ENCODE measurements around the gene IFNLR1.

IFNLR1 gene

DNA sequence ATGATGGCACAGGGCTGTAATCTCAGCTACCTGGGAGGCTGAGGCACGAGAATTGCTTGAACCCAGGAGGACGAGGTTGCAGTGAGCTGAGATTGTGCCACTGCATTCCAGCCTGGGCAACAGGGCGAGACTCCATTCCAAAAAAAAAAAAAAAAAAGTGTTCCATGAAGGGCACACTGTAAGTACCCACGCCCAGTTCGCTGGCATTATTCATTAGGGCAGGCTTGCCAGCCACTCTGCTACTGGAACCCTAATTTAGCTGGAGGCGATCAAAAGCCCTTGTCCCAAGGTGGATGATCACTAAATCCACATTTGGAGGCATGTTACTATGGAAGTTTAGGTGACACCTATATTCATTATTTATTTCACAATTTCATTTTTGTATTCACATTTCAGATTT lies 5.0 kb downstream of the IFNLR1 start:
- DNase-seq, result no peak
- intact Hi-C loops (cut with DNase I), result no loop called here

GRCh38 chr1:24181619-24182018 lies 5.5 kb downstream of the IFNLR1 start:
- no peak for DNase-seq
- intact Hi-C loops (cut with DNase I), result no loop called here

GRCh38 chr1:24180676-24181075 lies 6.4 kb downstream of the IFNLR1 start:
- intact Hi-C loops (cut with DNase I), result no loop called here
- no peak for DNase-seq

DNA sequence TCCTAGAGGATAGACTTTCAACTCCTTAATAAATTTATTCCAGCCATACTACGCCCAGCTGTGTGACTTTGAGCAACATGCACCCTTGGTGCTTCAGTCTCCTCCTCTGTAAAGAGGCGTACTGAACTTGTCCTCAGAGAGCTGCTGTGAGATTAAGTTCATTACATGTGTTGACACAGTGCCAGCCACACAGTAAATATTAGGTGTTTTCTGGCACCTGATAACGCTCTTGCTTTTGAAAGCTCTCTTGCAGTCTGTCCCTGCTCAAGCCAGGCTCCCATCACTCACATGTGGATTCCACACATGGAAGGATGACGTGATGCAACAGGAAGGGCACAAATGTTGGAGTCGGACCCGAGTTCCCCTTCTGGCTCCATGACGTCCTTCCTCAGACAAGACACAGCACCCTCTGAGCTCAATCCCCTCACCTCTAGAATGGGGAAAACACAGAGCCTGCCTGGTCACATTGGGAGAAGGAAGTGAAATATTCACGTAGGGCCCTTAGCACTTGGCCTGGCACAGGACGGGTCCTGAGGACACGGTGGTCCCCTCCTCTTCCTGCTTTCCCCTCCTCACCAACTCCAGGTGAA lies 7.7 kb downstream of the IFNLR1 start:
- no peak for DNase-seq
- intact Hi-C loops (cut with DNase I), result no loop called here

- intact Hi-C loops (cut with DNase I), result no loop called here
These were observed 8.7 kb downstream of the IFNLR1 start for GRCh38 chr1:24178407-24178806.

GRCh38 chr1:24177161-24177560 lies 9.9 kb downstream of the IFNLR1 start:
- intact Hi-C loops (cut with DNase I), result no loop called here
- no peak for DNase-seq

More at GRCh38 chr1:24178407-24178806, 8.7 kb downstream of the IFNLR1 start:
- DNase-seq, result no peak

DNA sequence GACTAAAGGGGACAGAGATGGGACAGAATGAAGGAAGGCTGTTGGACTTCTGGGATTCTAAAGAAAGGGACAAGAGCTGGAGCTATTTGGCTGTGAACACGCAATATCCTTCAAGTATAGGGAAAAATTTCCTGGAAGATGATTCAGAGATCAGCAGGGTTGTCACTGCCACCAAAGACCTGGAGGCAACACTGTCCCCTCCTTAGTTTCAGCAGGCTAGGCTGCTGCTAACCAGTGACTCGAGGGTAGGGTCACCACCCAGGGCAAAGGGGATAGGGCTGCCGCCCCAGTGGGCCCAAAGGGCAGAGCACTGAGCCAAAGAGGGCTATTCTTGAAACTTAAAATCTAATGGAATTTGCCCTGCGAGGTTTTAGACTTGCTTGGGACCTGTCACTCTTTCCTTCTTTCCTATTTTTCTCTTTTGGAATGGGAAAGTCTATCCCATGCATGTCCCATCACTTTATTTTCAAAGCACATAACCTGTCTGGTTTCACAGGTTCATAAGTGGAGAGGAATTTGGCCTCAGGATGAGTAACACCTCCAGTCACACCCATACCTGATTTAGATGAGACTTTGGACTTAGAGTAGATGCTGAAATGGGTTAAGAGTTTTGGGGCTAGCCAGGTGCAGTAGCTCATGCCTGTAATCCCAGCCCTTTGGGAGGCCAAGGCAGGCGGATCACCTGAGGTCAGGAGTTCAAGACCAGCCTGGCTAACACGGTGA lies 11.9 kb downstream of the IFNLR1 start:
- intact Hi-C loops (cut with DNase I), result no loop called here
- DNase-seq, result no peak

DNA sequence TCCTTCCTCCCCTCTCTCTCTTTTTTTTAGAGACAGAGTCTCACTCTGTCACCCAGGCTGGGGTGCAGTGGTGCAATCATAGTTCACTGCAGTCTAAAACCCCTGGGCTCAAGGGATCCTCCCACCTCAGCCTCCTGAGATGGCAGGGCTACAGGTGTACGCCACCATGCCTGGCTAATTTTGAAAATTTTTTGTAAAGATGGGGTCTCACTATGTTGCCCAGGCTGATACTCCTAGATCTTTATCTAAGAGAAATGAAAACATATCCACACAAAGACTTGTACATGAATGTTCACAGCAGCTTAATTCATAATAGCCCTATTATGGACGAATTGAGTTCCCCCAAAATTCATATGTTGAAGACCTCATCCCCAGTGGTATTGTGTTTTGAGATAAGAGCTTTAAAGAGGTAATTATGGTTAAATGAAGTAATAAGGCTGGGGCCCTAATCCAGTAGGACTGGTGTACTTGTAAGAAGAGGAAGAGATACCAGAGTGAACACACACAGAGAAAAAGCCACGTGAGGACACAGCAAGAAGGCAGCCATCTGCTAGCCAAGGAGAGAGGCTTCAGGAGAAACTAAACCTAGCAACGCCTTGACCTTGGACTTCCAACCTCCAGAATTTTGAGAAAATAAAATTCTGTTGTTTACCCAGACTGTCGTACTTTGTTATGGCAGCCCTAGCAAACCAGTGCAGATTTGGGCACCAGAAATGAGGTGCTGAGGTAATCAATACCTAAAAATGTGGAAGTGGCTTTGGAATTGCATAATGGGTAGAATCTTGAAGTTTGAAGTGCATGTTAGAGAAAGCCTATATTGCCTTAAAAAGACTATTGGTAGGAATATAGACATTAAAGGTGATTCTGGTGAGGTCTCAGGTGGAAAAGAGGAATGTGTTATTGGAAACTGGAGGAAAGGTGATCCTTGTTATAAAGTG lies 13.2 kb downstream of the IFNLR1 start:
- DNase-seq, result no peak
- intact Hi-C loops (cut with DNase I), result no loop called here

DNA sequence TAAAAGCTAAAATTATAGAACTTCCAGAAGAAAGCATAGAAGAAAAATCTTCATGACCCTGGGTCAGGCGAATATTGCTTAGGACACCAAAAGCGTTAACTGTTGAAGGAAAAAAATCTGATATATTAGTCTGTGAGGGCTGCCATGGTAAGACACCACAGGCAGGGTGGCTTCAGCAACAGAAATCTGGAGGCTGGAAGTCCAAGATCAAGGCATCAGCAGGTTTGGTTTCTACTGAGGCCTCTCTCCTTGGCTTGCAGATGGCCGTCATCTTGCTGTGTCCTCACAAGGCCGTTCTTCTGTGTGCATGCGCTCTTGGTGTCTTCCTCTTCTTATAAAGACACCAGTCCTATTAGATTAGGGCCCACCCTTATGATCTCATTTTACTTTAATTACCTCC lies 14.5 kb downstream of the IFNLR1 start:
- intact Hi-C loops (cut with DNase I), result no loop called here
- DNase-seq, result no peak

DNA sequence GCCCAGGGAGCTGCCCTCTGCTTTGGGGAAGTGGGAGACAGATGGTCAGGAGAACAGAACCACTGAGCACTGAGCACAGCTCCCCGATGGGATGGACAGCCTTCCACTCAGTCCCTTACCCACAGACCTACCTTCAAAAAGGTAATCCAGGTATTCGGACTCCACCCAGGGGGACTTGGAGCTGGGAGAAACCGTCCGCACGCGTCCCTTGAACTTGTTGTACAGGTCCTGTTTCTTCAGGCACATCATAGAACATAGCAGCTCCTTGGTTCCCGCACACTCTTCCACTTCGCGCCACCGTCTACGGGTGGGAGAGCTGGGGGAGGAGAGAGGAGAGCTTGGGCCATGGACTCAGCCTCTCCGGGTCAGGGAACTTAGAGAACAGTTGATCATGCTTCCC lies 17.8 kb downstream of the IFNLR1 start:
- intact Hi-C loops (cut with DNase I), result no loop called here
- no peak for DNase-seq

DNA sequence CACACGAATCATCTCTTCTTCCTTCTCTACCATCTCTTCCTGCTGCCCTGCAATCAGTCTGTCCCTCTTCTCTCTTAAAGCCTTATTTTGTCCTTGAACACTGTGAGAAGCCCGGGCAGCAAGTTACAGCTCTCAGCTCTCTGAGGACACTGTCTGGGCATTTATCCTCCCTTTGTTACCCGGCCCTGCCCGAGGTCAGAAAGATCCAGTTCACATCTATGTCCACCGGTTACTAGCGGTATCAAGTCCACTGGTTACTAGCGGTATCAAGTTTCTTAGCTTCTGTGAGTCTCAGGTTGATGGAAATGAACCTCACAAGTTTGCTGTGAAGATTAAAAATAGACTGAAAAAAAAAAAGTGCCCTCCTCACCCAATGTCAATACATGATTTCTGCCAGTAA lies 18.8 kb downstream of the IFNLR1 start:
- no peak for DNase-seq
- intact Hi-C loops (cut with DNase I), result no loop called here

DNA sequence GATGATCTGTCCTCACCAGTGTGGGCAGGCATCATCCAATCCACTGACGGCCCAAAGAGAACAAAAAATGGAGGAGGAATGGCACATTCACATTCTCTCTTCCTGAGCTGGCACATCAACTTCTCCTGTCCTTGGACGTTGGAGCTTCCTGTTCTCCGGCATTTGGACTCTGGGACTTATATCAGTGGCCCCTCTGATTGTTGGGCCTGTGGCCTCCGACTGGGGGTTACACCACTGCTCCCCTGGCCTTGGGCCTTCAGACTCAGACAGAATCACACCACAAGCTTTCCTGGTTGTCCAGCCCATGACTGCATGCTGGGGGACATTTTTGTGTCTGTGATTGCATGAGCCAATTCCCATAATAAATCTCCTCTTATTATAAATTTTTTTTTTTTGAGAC lies 20.1 kb downstream of the IFNLR1 start:
- no peak for DNase-seq
- intact Hi-C loops (cut with DNase I), result no loop called here

- DNase-seq, result no peak
- intact Hi-C loops (cut with DNase I), result no loop called here
These were observed 21.6 kb downstream of the IFNLR1 start for GRCh38 chr1:24165500-24165899.

DNA sequence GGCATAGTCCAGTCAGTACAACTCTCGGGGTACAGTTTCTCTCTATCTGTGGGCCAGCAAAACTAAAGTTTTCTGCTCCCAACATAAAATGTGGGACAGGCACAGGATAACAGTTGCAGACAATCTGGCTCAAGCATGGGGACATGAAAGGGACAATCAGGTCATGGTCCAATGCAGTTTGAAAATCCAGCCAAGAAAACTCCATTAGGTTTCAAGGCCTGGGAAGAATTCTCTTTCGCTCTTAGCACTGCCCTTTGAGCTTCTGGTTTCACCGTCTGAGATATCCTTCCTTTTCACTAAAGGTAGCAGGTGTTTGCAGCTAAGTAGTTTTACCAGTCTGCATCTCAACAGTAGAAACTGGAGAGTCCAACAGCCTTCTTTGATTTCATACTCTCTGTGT lies 23.1 kb downstream of the IFNLR1 start:
- intact Hi-C loops (cut with DNase I), result no loop called here
- no peak for DNase-seq

GRCh38 chr1:24162201-24162600 lies 24.9 kb downstream of the IFNLR1 start:
- intact Hi-C loops (cut with DNase I), result no loop called here

DNA sequence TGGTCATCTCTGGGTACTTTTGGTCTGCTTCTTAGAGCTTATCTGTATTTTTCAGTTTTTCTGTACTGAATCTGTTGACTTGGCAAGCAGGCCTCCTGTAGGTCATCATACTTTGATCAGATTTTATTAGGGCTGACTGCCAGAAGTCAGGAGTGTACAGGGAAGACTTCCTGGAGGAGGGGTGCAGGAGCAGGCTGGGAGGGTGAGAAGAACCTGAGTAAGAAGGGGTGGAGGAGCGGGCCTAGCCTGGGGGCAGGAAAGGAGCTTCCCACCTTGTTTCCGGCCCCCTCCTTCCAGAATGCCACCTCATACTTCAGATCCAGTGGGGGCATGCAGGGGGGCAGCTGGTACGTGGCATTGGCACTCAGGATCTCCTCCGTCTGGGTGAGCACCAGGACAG lies 25.8 kb downstream of the IFNLR1 start:
- peak in 1 of 42 donors; percentile 14 for DNase-seq
- intact Hi-C loops (cut with DNase I), result no loop called here

More at GRCh38 chr1:24162201-24162600, 24.9 kb downstream of the IFNLR1 start:
- no peak for DNase-seq

- intact Hi-C loops (cut with DNase I), result no loop called here
- DNase-seq, result peak in 2 of 42 donors; percentile 2 to 18
These were observed 27.7 kb downstream of the IFNLR1 start for GRCh38 chr1:24159366-24159765.

- intact Hi-C loops (cut with DNase I), result no loop called here
- DNase-seq, result peak in 3 of 42 donors; percentile 10 to 26 (median 12)
These were observed 29.1 kb downstream of the IFNLR1 start for GRCh38 chr1:24157918-24158481.

- DNase-seq, result peak in 1 of 42 donors; percentile 8
- intact Hi-C loops (cut with DNase I), result no loop called here
These were observed 30.4 kb downstream of the IFNLR1 start for GRCh38 chr1:24156542-24157260.
